Measurements from ENCODE around the gene PDE6B.

Gene PDE6B

GRCh38 chr4:650951-651883 lies 25.8 kb downstream of the PDE6B start:
- no peak for TF ChIP-seq EZH2phosphoT487 (IDR thresholded peaks at IDR 0.05; ENCODE audit: low read depth)
- Histone ChIP-seq H3K79me2 (ENCODE audit: low read length) (no peaks in the 10 kb centered on the region), H3K27me3 (ENCODE audit: low read depth, low read length) (no peaks in the 10 kb centered on the region), H3K36me3 (replicated peaks; ENCODE audit: low read depth, low read length) (no peaks in the 10 kb centered on the region), H3K9ac (ENCODE audit: low read length) (no peak overlapping the region), H3K9me3 (ENCODE audit: insufficient read depth, low read length) (no peaks in the 10 kb centered on the region), H3K27ac (ENCODE audit: low read length) (no peak overlapping the region), H2AFZ (ENCODE audit: low read depth, low read length) (no peak overlapping the region), H4K20me1 (ENCODE audit: insufficient read depth, low read length) (no peaks in the 10 kb centered on the region), H3K4me3 (ENCODE audit: low read length) (no peak overlapping the region), H3K4me1 (ENCODE audit: low read length) (no peaks in the 10 kb centered on the region), H3K4me2 (ENCODE audit: low read length) (no peak overlapping the region)

GRCh38 chr4:651884-652642 lies 26.7 kb downstream of the PDE6B start:
- Histone ChIP-seq H3K79me2 (ENCODE audit: low read length) (no peaks in the 10 kb centered on the region), H3K4me1 (ENCODE audit: low read length) (no peaks in the 10 kb centered on the region), H3K36me3 (replicated peaks; ENCODE audit: low read depth, low read length) (no peaks in the 10 kb centered on the region), H3K4me3 (ENCODE audit: low read length) (no peak overlapping the region), H2AFZ (ENCODE audit: low read depth, low read length) (no peak overlapping the region), H3K9me3 (ENCODE audit: insufficient read depth, low read length) (no peaks in the 10 kb centered on the region), H3K27me3 (ENCODE audit: low read depth, low read length) (no peaks in the 10 kb centered on the region), H4K20me1 (ENCODE audit: insufficient read depth, low read length) (no peaks in the 10 kb centered on the region), H3K27ac (ENCODE audit: low read length) (no peak overlapping the region), H3K4me2 (ENCODE audit: low read length) (no peak overlapping the region), H3K9ac (ENCODE audit: low read length) (no peak overlapping the region)
- TF ChIP-seq CTCF (IDR thresholded peaks at IDR 0.05; ENCODE audit: low read depth, low read length) (no peak), EZH2phosphoT487 (IDR thresholded peaks at IDR 0.05; ENCODE audit: low read depth) (no peak)

- Histone ChIP-seq H3K4me3 (ENCODE audit: low read length) (no peak overlapping the region), H4K20me1 (ENCODE audit: insufficient read depth, low read length) (no peaks in the 10 kb centered on the region), H3K9me3 (ENCODE audit: insufficient read depth, low read length) (no peaks in the 10 kb centered on the region), H3K79me2 (ENCODE audit: low read length) (no peaks in the 10 kb centered on the region), H3K36me3 (replicated peaks; ENCODE audit: low read depth, low read length) (no peaks in the 10 kb centered on the region), H3K4me2 (ENCODE audit: low read length) (no peak overlapping the region), H3K27me3 (ENCODE audit: low read depth, low read length) (no peaks in the 10 kb centered on the region), H3K27ac (ENCODE audit: low read length) (no peak overlapping the region), H2AFZ (ENCODE audit: low read depth, low read length) (no peak overlapping the region), H3K9ac (ENCODE audit: low read length) (no peak overlapping the region), H3K4me1 (ENCODE audit: low read length) (no peaks in the 10 kb centered on the region)
- no peak for TF ChIP-seq CTCF (IDR thresholded peaks at IDR 0.05; ENCODE audit: low read depth, low read length)
- TF ChIP-seq EZH2phosphoT487 (IDR thresholded peaks at IDR 0.05; ENCODE audit: low read depth), result no peak
These were observed 27.9 kb downstream of the PDE6B start for GRCh38 chr4:653080-653821.

- no peak overlapping the region for H3K27ac ChIP-seq (ENCODE audit: low read length)
- H3K9ac ChIP-seq (ENCODE audit: low read length), result no peak overlapping the region
- no peaks in the 10 kb centered on the region for H3K79me2 ChIP-seq (ENCODE audit: low read length)
- no peak overlapping the region for H3K4me3 ChIP-seq (ENCODE audit: low read length)
- no peaks in the 10 kb centered on the region for H3K9me3 ChIP-seq (ENCODE audit: insufficient read depth, low read length)
- H3K27me3 ChIP-seq (ENCODE audit: low read depth, low read length), result no peaks in the 10 kb centered on the region
- H3K4me2 ChIP-seq (ENCODE audit: low read length), result no peak overlapping the region
- no peak for TF ChIP-seq EZH2phosphoT487 (IDR thresholded peaks at IDR 0.05; ENCODE audit: low read depth)
- no peak for TF ChIP-seq CTCF (IDR thresholded peaks at IDR 0.05; ENCODE audit: low read depth, low read length)
- no peaks in the 10 kb centered on the region for H3K4me1 ChIP-seq (ENCODE audit: low read length)
- H2AFZ ChIP-seq (ENCODE audit: low read depth, low read length), result no peak overlapping the region
- no peaks in the 10 kb centered on the region for H3K36me3 ChIP-seq (replicated peaks; ENCODE audit: low read depth, low read length)
- no peaks in the 10 kb centered on the region for H4K20me1 ChIP-seq (ENCODE audit: insufficient read depth, low read length)
These were observed 28.6 kb downstream of the PDE6B start for GRCh38 chr4:653831-654502.
